Naive B cell (primary cell): ENCODE results near the gene SPTBN1. TPM values are rescaled to one million over a fixed set of nuclear protein-coding genes. Genes with fewer than 3 reads are reported as not detected.

Experiments used
- ATAC-seq, 2 donors: fragments of 150-1000 bp; cut with Tn5 transposase; 2 replicates each; pipeline ENCODE4 v1.10.0; 2021; ENCODE audit warnings: low read depth in 2 of 2, mild to moderate bottlenecking in 2 of 2, moderate library complexity in 2 of 2
- DNase-seq: peaks from one replicate; pipeline ENCODE4 v3.0.0; 2022
- H3K27ac Mint-ChIP-seq, 6 donors: one replicate each; pipeline ENCODE4 v1.8.0; 2020 to 2022; ENCODE audit warnings: mild to moderate bottlenecking in 6 of 6, mixed read lengths in 6 of 6, moderate library complexity in 5 of 6, inconsistent platforms in 2 of 6
- H3K27me3 Mint-ChIP-seq, 3 donors: one replicate each; pipeline ENCODE4 v1.8.0; 2021 to 2022; ENCODE audit warnings: mixed read lengths in 3 of 3, mild to moderate bottlenecking in 1 of 3
- H3K36me3 Mint-ChIP-seq, 2 donors: one replicate each; pipeline ENCODE4 v1.8.0; 2020 to 2022; ENCODE audit warnings: mixed read lengths in 2 of 2, inconsistent platforms in 1 of 2, mild to moderate bottlenecking in 1 of 2
- H3K4me1 Mint-ChIP-seq, 3 donors: one replicate each; pipeline ENCODE4 v1.8.0; 2020 to 2022; ENCODE audit warnings: mixed read lengths in 3 of 3, inconsistent platforms in 1 of 3, mild to moderate bottlenecking in 1 of 3, moderate library complexity in 1 of 3
- H3K4me3 Mint-ChIP-seq, 8 donors: one replicate each; pipeline ENCODE4 v1.8.0; 2020 to 2022; ENCODE audit warnings: mild to moderate bottlenecking in 8 of 8, mixed read lengths in 8 of 8, moderate library complexity in 8 of 8, inconsistent platforms in 2 of 8
- H3K9me3 Mint-ChIP-seq, 7 donors: one replicate each; pipeline ENCODE4 v1.8.0; 2020 to 2022; ENCODE audit warnings: mixed read lengths in 7 of 7, mild to moderate bottlenecking in 5 of 7, inconsistent platforms in 2 of 7, moderate library complexity in 1 of 7
- polyA plus RNA-seq, 6 donors: library from polyadenylated mRNA; unstranded; fragments of 300-500 nt; fragmentation: Illumina TruSeq; gene quantifications; one replicate each; pipeline ENCODE4 v1.2.3, GENCODE V29; 2021; ENCODE audit warnings: low read depth in 6 of 6

The SPTBN1 gene
- polyA plus RNA-seq: 10 to 100 TPM in 5 of 6 donors, 1 to 10 TPM in 1; 4.1 to 72.6 (median 24.2) TPM

DNA sequence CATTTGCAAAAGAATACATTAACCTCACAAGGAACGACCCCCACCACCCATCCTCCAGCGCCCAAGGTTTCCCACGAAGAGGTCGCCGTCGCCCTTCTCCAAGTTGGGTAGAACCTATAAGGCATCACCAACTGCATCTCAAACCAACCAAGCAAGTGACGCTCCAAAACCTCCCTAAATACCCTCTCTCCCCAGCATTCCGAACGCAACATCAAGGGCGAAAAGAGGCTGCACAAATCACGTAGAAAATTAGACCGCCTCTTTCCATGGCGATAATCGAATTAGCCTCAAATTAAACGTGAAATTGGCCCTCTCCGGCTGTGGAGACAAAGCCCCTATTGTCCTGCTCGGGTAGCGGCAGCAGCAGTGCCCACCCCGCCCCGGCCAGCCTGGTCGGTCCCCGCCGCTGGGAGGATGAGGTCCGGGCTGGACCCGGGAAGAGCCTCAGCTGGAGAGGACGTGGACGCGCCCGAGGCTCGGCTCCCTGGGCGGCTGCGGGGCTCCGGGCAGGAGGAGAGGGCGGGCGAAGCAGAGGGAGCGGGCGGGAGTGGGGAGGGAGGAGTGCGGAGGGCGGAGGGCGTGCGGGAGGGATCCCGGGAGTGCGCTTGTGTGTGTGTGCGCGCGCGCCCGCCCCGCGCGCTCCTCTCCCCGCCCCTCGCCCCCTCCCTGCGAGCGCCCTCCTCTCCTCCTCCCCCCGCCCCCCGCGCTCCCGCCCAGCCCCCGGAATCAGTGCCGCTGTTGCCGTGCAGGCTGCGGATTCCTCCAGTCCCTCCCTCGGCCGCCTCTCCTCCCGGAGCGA lies at the start of gene SPTBN1:
TSS of gene SPTBN1 (plus strand) at position 765 of the 799 bp plus-strand sequence. CDS start 70,092 bp downstream, outside the sequence.
- peak within 1 kb of the TSS; percentile 76 to 95 (median 91) for H3K4me3 Mint-ChIP-seq
- ATAC-seq (peak; percentile 18 to 24), DNase-seq (peak; percentile 2)
- H3K4me1 Mint-ChIP-seq: peaks cover 18 to 28% (median 22%) of the 10 kb centered on the region in 3 donors
- peaks cover 48 to 57% (median 53%) of the 10 kb centered on the region in 3 donors for H3K27me3 Mint-ChIP-seq
- H3K36me3 Mint-ChIP-seq: no peaks in the 10 kb centered on the region
- H3K27ac Mint-ChIP-seq: peak within 1 kb of the TSS in 1 of 6 donors; percentile 78
- no peaks in the 10 kb centered on the region for H3K9me3 Mint-ChIP-seq

- peaks cover 0 to 4% of the 10 kb centered on the region in 2 donors for H3K36me3 Mint-ChIP-seq
- H3K27me3 Mint-ChIP-seq: peaks cover 68 to 74% (median 68%) of the 10 kb centered on the region in 3 donors
- no peak overlapping the region for H3K4me3 Mint-ChIP-seq
These were observed 48.4 kb upstream of the SPTBN1 start for GRCh38 chr2:54407693-54408092.

GRCh38 chr2:54408288-54408687 lies 47.8 kb upstream of the SPTBN1 start:
- peaks cover 0 to 4% of the 10 kb centered on the region in 2 donors for H3K36me3 Mint-ChIP-seq
- DNase-seq: no peak
- peaks cover 0 to 3% (median 0%) of the 10 kb centered on the region in 7 donors for H3K9me3 Mint-ChIP-seq
- no peak overlapping the region for H3K4me3 Mint-ChIP-seq
- H3K27ac Mint-ChIP-seq: no peak overlapping the region
- no peak for ATAC-seq
- H3K4me1 Mint-ChIP-seq: peaks cover 3 to 7% (median 7%) of the 10 kb centered on the region in 3 donors
- H3K27me3 Mint-ChIP-seq: peaks cover 62 to 68% (median 63%) of the 10 kb centered on the region in 3 donors

More at GRCh38 chr2:54407693-54408092, 48.4 kb upstream of the SPTBN1 start:
- no peak for ATAC-seq
- no peak for DNase-seq
- Mint-ChIP-seq H3K4me1 (peaks cover 3 to 7% (median 7%) of the 10 kb centered on the region in 3 donors), H3K9me3 (peaks cover 0 to 3% (median 0%) of the 10 kb centered on the region in 7 donors), H3K27ac (no peak overlapping the region)

GRCh38 chr2:54409752-54410151 lies 46.4 kb upstream of the SPTBN1 start:
- ATAC-seq (no peak), DNase-seq (no peak)
- no peak overlapping the region for H3K4me3 Mint-ChIP-seq
- no peak overlapping the region for H3K27ac Mint-ChIP-seq
- H3K4me1 Mint-ChIP-seq: peaks cover 0 to under 1% (median 0%) of the 10 kb centered on the region in 3 donors
- peaks cover 0 to 3% (median 0%) of the 10 kb centered on the region in 7 donors for H3K9me3 Mint-ChIP-seq
- H3K36me3 Mint-ChIP-seq: peaks cover 0 to 4% of the 10 kb centered on the region in 2 donors
- H3K27me3 Mint-ChIP-seq: peaks cover 53 to 66% (median 58%) of the 10 kb centered on the region in 3 donors

DNA sequence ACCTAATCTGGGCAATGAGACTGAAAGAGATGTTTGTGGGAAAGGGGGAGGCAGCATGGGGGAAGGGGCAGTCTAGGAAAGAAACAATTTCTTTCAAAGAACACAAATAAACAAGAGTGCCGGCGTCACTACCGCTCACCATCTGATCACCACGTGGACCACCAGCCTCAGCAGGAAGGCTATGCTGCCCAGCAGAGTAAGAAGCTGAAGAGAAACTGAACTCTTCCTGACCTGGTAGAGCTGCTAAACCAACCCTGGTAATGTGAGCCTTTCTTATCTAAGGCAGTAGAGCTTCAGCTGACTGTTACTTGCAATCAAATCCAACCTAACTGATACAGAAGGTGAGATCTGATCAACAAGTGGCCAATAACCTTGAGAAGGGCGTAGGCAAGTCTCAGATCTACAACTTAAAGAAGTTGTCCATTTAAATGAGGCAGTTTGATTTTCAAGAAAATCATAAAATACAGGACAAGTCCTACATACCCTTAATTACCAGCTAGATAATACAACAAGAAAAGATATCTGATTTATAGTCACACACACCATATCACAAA lies 44.2 kb upstream of the SPTBN1 start:
- Mint-ChIP-seq H3K4me3 (no peak overlapping the region), H3K9me3 (peaks cover 0 to 2% (median 0%) of the 10 kb centered on the region in 7 donors), H3K4me1 (no peaks in the 10 kb centered on the region), H3K27me3 (peaks cover 58 to 67% (median 66%) of the 10 kb centered on the region in 3 donors), H3K36me3 (peaks cover 0 to 4% of the 10 kb centered on the region in 2 donors), H3K27ac (no peak overlapping the region)
- DNase-seq: no peak
- no peak for ATAC-seq

- no peak for ATAC-seq
- H3K36me3 Mint-ChIP-seq: no peaks in the 10 kb centered on the region
- no peak overlapping the region for H3K4me3 Mint-ChIP-seq
- peaks cover 0 to under 1% (median 0%) of the 10 kb centered on the region in 3 donors for H3K4me1 Mint-ChIP-seq
- DNase-seq: no peak
- H3K27me3 Mint-ChIP-seq: peaks cover 30 to 50% (median 49%) of the 10 kb centered on the region in 3 donors
- no peak overlapping the region for H3K27ac Mint-ChIP-seq
- peaks cover 0 to 4% (median 0%) of the 10 kb centered on the region in 7 donors for H3K9me3 Mint-ChIP-seq
These were observed 39.8 kb upstream of the SPTBN1 start for GRCh38 chr2:54416166-54416813.

DNA sequence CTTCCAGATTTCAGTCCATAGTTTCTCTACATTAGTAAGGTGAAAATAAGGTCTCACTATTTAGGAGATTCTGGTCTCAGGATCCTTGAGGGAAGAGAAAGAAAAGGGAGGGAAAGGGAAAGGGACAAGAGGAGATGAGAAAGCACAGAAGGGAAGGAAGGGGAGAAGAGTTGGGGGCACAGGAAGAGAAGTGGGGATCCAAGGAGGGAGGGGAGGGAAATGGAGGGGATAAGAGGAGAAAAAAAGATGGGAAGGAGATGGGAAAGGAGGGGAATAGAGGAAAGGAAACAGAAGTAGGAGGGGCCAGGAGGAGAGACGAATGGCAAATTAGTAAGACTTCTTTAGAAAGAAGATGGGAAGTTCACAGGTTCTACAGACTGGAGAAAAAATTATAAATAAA lies 39.2 kb upstream of the SPTBN1 start:
- no peak for ATAC-seq
- Mint-ChIP-seq H3K9me3 (peaks cover 0 to 7% (median under 1%) of the 10 kb centered on the region in 7 donors), H3K4me1 (peaks cover 4 to 7% (median 6%) of the 10 kb centered on the region in 3 donors), H3K36me3 (no peaks in the 10 kb centered on the region), H3K27ac (no peak overlapping the region), H3K27me3 (peaks cover 29 to 50% (median 47%) of the 10 kb centered on the region in 3 donors), H3K4me3 (no peak overlapping the region)
- DNase-seq: no peak

- Mint-ChIP-seq H3K4me1 (peaks cover 4 to 11% (median 9%) of the 10 kb centered on the region in 3 donors), H3K27ac (no peak overlapping the region), H3K9me3 (peaks cover 0 to 13% (median 7%) of the 10 kb centered on the region in 7 donors), H3K4me3 (no peak overlapping the region), H3K27me3 (peaks cover 32 to 52% (median 44%) of the 10 kb centered on the region in 3 donors), H3K36me3 (peaks cover 0 to 2% of the 10 kb centered on the region in 2 donors)
- ATAC-seq (no peak), DNase-seq (no peak)
These were observed 38.5 kb upstream of the SPTBN1 start for GRCh38 chr2:54417577-54417976.

GRCh38 chr2:54419388-54419787 lies 36.7 kb upstream of the SPTBN1 start:
- peaks cover 0 to 7% of the 10 kb centered on the region in 2 donors for H3K36me3 Mint-ChIP-seq
- ATAC-seq: no peak
- H3K4me3 Mint-ChIP-seq: no peak overlapping the region
- no peak overlapping the region for H3K27ac Mint-ChIP-seq
- DNase-seq: no peak
- H3K9me3 Mint-ChIP-seq: peaks cover 0 to 22% (median 14%) of the 10 kb centered on the region in 7 donors
- peaks cover 4 to 11% (median 9%) of the 10 kb centered on the region in 3 donors for H3K4me1 Mint-ChIP-seq
- peaks cover 36 to 50% (median 49%) of the 10 kb centered on the region in 3 donors for H3K27me3 Mint-ChIP-seq

DNA sequence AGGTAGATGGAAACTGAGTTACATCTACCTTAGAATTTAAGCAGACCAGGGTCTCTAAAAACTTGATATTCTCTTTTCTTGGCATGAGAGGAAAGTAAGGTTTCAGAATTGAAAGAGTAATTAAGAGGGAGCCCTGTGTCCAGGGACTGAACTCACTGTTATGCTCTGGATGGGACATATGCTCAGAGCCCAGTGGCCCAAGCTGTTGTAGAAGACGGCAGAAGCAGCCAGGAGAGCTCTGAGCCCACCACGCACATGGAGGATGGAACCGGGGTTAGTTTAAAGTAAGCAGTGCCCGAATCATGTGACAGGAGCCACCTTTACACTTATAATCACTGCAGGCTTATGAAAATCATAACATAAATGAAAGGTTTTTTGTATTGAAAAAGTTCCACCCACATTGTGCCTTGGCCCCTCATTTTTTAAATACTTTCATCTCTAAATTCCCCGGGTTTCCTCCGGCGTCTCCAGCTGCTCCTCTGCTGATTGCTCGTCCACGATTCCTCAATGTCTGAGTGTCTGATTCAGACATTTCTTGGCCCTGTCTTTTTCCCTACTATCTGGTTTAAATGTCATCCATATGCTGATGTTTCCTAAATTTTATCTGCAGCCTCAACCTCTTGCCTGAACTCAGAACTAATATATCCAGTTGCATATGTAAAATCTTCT lies 36.1 kb upstream of the SPTBN1 start:
- ATAC-seq (no peak), DNase-seq (no peak)
- no peak overlapping the region for H3K27ac Mint-ChIP-seq
- peaks cover 0 to 22% (median 14%) of the 10 kb centered on the region in 7 donors for H3K9me3 Mint-ChIP-seq
- H3K36me3 Mint-ChIP-seq: peaks cover 0 to 7% of the 10 kb centered on the region in 2 donors
- peaks cover 34 to 49% (median 46%) of the 10 kb centered on the region in 3 donors for H3K27me3 Mint-ChIP-seq
- no peak overlapping the region for H3K4me3 Mint-ChIP-seq
- peaks cover 4 to 11% (median 9%) of the 10 kb centered on the region in 3 donors for H3K4me1 Mint-ChIP-seq

DNA sequence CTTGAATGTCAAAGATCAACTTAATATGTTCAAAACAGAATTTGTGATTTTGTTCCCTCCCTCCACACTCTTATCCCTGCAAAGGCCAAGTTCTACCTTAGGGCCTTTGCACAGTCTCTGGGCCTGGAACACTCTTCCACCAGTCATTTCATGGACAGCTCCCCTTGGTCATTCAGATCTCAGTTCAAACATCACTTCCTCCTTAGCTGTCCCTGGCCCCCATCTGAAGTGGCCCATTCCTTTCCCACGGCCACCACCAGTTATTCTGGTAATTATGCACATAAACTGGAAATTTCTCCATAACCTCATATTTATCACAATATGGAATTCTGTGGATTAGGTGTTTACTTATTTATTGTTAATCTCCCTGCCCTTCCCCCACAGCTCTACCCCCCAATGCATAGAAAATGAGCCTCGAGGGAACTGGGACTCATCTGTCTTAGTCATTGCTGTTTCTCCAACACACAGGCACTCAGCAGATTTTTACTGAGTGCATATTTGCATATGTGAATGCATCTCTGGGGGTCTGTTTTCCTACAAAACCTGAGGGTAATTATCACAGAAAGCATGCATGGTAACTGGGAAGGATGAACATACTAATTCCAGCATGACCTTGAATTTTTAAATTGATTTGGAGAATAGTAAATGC lies 35.5 kb upstream of the SPTBN1 start:
- Mint-ChIP-seq H3K27ac (no peak overlapping the region), H3K36me3 (peaks cover 0 to 7% of the 10 kb centered on the region in 2 donors), H3K4me3 (peak overlapping the region in 1 of 8 donors; percentile 18), H3K9me3 (peaks cover 0 to 22% (median 14%) of the 10 kb centered on the region in 7 donors), H3K4me1 (peaks cover 4 to 11% (median 9%) of the 10 kb centered on the region in 3 donors), H3K27me3 (peaks cover 31 to 48% (median 40%) of the 10 kb centered on the region in 3 donors)
- no peak for ATAC-seq
- no peak for DNase-seq

GRCh38 chr2:54422072-54422581 lies 34.0 kb upstream of the SPTBN1 start:
- Mint-ChIP-seq H3K36me3 (peaks cover 0 to 7% of the 10 kb centered on the region in 2 donors), H3K27me3 (peaks cover 19 to 33% (median 25%) of the 10 kb centered on the region in 3 donors), H3K27ac (peak overlapping the region in 1 of 6 donors; percentile 17), H3K9me3 (peaks cover 0 to 20% (median 14%) of the 10 kb centered on the region in 7 donors), H3K4me1 (peaks cover 4 to 11% (median 9%) of the 10 kb centered on the region in 3 donors), H3K4me3 (peak overlapping the region in 7 of 8 donors; percentile 45 to 79 (median 72))
- ATAC-seq (peak; percentile 27 to 28), DNase-seq (peak; percentile 13)
